HCT116 (cell line): Measurements from ENCODE around the gene SLC6A2. TPM values are rescaled to one million over a fixed set of nuclear protein-coding genes. Genes with fewer than 3 reads are reported as not detected.

ENCODE experiments used
- ATAC-seq: fragments of 200-7000 bp; cut with Tn5 transposase; 2 replicates; pipeline ENCODE4 v1.9.1; 2020; ENCODE audit warnings: mild to moderate bottlenecking, moderate library complexity
- BruUV-seq: library from RNA; stranded (reverse); fragments of 400-500 nt; replicated peaks from 2 replicates; lab custom pipeline; 2021; lab: Mats Ljungman, UMichigan
- CTCF ChIA-PET: fragments of 300-600 bp; sonication (Branson Sonifier 250); formaldehyde crosslinking; loops from one replicate; lab custom pipeline; 2021; ENCODE audit warnings: antibody characterized with exemption; lab: Charles Lee
- POLR2A ChIA-PET: fragments of 300-600, 350-600 bp; sonication (Branson Sonifier 250); formaldehyde crosslinking; loops from one replicate; lab custom pipeline; 2021; ENCODE audit warnings: antibody characterized with exemption; lab: Charles Lee
- RAD21 ChIA-PET, 2 experiments: fragments of 300-600 bp; sonication (Branson Sonifier 250); formaldehyde crosslinking; loops; one replicate each; lab custom pipeline; 2023; ENCODE audit warnings: low total read pairs in 2 of 2; ENCODE audit not compliant: uncharacterized antibody in 2 of 2, unreplicated experiment in 2 of 2, low non-redundant PET in 1 of 2; lab: Charles Lee
- DNase-seq: peaks from one replicate; pipeline ENCODE4 v3.0.0-alpha.2; 2010; ENCODE audit warnings: low read depth, low spot score
- H2AFZ ChIP-seq: fragments of 200-600 bp; shearing (Covaris generic), sonication (generic); 2 replicates; pipeline ENCODE4 v1.6.1; 2017; ENCODE audit warnings: low read depth, mixed run types, mixed read lengths, antibody characterized with exemption, low read length; ENCODE audit not compliant: poor library complexity, severe bottlenecking
- H3K27ac ChIP-seq: 2 replicates; pipeline ENCODE4 v1.5.1; 2012; ENCODE audit warnings: low read depth, low read length
- H3K27me3 ChIP-seq: fragments of 200-600 bp; sonication (generic); 2 replicates; pipeline ENCODE4 v1.6.1; 2016; ENCODE audit warnings: mixed run types, low read length, mixed read lengths; ENCODE audit not compliant: insufficient read depth
- H3K36me3 ChIP-seq, 2 experiments: fragments of 200-500 bp in 1 of 2; fragments of 200-600 bp in 1 of 2; sonication (Bioruptor generic) in 1 of 2; sonication (generic) in 1 of 2; 2 replicates each; pipeline versions ENCODE4 v1.5.1 to v1.6.1; 2014 to 2016; ENCODE audit warnings: low read length in 2 of 2, inconsistent platforms in 1 of 2, mixed read lengths in 1 of 2, mixed run types in 1 of 2; ENCODE audit not compliant: insufficient read depth in 2 of 2, control insufficient read depth in 1 of 2
- H3K4me1 ChIP-seq, 2 experiments: fragments of 200-600 bp in 1 of 2; sonication (generic) in 1 of 2; 2 replicates each; pipeline versions ENCODE4 v1.5.1 to v1.6.1; 2012 to 2017; ENCODE audit warnings: low read length in 2 of 2, inconsistent platforms in 1 of 2, mild to moderate bottlenecking in 1 of 2, mixed read lengths in 1 of 2, mixed run types in 1 of 2, moderate library complexity in 1 of 2; ENCODE audit not compliant: insufficient read depth in 2 of 2, control insufficient read depth in 1 of 2
- H3K4me2 ChIP-seq: fragments of 200-600 bp; sonication (generic); 2 replicates; pipeline ENCODE4 v1.6.1; 2017; ENCODE audit warnings: mixed run types, low read length, mixed read lengths
- H3K4me3 ChIP-seq, 2 experiments: fragments of 200-600 bp in 1 of 2; sonication (generic) in 1 of 2; replicated peaks in 1 of 2; 2 replicates each; pipeline ENCODE4 v1.5.1; 2011 to 2016; ENCODE audit warnings: low read length in 2 of 2, control low read depth in 1 of 2, low read depth in 1 of 2, mild to moderate bottlenecking in 1 of 2, mixed read lengths in 1 of 2, mixed run types in 1 of 2
- H3K79me2 ChIP-seq: fragments of 200-600 bp; sonication (generic); 2 replicates; pipeline ENCODE4 v1.6.1; 2017; ENCODE audit warnings: mild to moderate bottlenecking, mixed run types, low read length, moderate library complexity, mixed read lengths; ENCODE audit not compliant: insufficient read depth
- H3K9ac ChIP-seq: fragments of 200-600 bp; sonication (generic); 2 replicates; pipeline ENCODE4 v1.6.1; 2016; ENCODE audit warnings: low read length, mixed read lengths
- H3K9me2 ChIP-seq: fragments of 200-600 bp; sonication (generic), shearing (Covaris generic); 2 replicates; pipeline ENCODE4 v1.6.1; 2017; ENCODE audit warnings: mixed run types, mild to moderate bottlenecking, moderate library complexity; ENCODE audit not compliant: insufficient read depth
- H3K9me3 ChIP-seq, 2 experiments: fragments of 200-500 bp in 1 of 2; fragments of 200-600 bp in 1 of 2; sonication (Bioruptor generic) in 1 of 2; sonication (generic) in 1 of 2; 2 replicates each; pipeline ENCODE4 v1.6.1; 2014 to 2017; ENCODE audit warnings: low read length in 2 of 2, mixed read lengths in 2 of 2, inconsistent platforms in 1 of 2, low read depth in 1 of 2, mild to moderate bottlenecking in 1 of 2, mixed run types in 1 of 2, moderate library complexity in 1 of 2; ENCODE audit not compliant: control insufficient read depth in 1 of 2, insufficient read depth in 1 of 2
- H4K20me1 ChIP-seq: fragments of 200-600 bp; sonication (generic), shearing (Covaris generic); 2 replicates; pipeline ENCODE4 v1.6.1; 2017; ENCODE audit warnings: mixed run types, mild to moderate bottlenecking, moderate library complexity; ENCODE audit not compliant: insufficient read depth
- CBX3 ChIP-seq: IDR thresholded peaks from 2 replicates; pipeline ENCODE4 v1.6.1; 2012; ENCODE audit warnings: low read depth
- CEBPB ChIP-seq: IDR thresholded peaks from 2 replicates; pipeline ENCODE4 v1.6.1; 2012; ENCODE audit warnings: low read depth
- EGR1 ChIP-seq: IDR thresholded peaks from 2 replicates; pipeline ENCODE4 v1.6.1; 2012; ENCODE audit warnings: low read depth
- ELF1 ChIP-seq: IDR thresholded peaks from 2 replicates; pipeline ENCODE4 v1.6.1; 2012; ENCODE audit warnings: low read depth, borderline replicate concordance
- EZH2phosphoT487 ChIP-seq: fragments of 200-600 bp; IDR thresholded peaks from 2 replicates; pipeline ENCODE4 v1.6.1; 2018; ENCODE audit warnings: antibody characterized with exemption, borderline replicate concordance
- FOSL1 ChIP-seq: IDR thresholded peaks from 2 replicates; pipeline ENCODE4 v1.6.1; 2012; ENCODE audit warnings: low read depth
- JUND ChIP-seq: IDR thresholded peaks from 2 replicates; pipeline ENCODE4 v1.6.1; 2012
- POLR2A ChIP-seq: IDR thresholded peaks from 2 replicates; pipeline ENCODE4 v1.7.0; 2011; ENCODE audit warnings: borderline replicate concordance; ENCODE audit not compliant: insufficient read depth, insufficient read length; ENCODE audit errors: extremely low read depth
- SIN3A ChIP-seq: IDR thresholded peaks from 2 replicates; pipeline ENCODE4 v1.6.1; 2012; ENCODE audit warnings: low read depth
- SP1 ChIP-seq: IDR thresholded peaks from 2 replicates; pipeline ENCODE4 v1.6.1; 2012; ENCODE audit warnings: low read depth
- SRF ChIP-seq: IDR thresholded peaks from 2 replicates; pipeline ENCODE4 v1.6.1; 2012; ENCODE audit warnings: low read depth
- TCF7L2 ChIP-seq: IDR thresholded peaks from 2 replicates; pipeline ENCODE4 v1.7.0; 2011; ENCODE audit warnings: borderline replicate concordance, inconsistent platforms; ENCODE audit not compliant: insufficient read depth, insufficient read length; ENCODE audit errors: extremely low read depth
- YY1 ChIP-seq: IDR thresholded peaks from 2 replicates; pipeline ENCODE4 v1.6.1; 2011; ENCODE audit warnings: low read length, low read depth, moderate library complexity, mild to moderate bottlenecking; ENCODE audit not compliant: insufficient replicate concordance; ENCODE audit errors: extremely low read depth
- ZNF274 ChIP-seq: fragments of 200-500 bp; sonication (Bioruptor generic); IDR thresholded peaks from 2 replicates; pipeline ENCODE4 v1.6.1; 2014; ENCODE audit warnings: mild to moderate bottlenecking, low read depth, low read length, inconsistent platforms
- intact Hi-C: fragments of 100-400 bp; cut with micrococcal nuclease; formaldehyde crosslinking; loops from 2 replicates; pipeline ENCODE4 v1.10.0; 2022
- total RNA-seq: library from RNA; stranded (reverse); gene quantifications from one replicate; pipeline ENCODE4 v1.2.1, GENCODE V29; 2021; ENCODE audit not compliant: unreplicated experiment
- TF ChIP-seq, protein P1 (sequence below), 3 experiments: fragments of 200-600 bp in 1 of 3; sonication (generic) in 1 of 3; IDR thresholded peaks in 2 of 3; conservative IDR thresholded peaks in 1 of 3; 2 replicates each; pipeline ENCODE4 v1.5.1; 2012 to 2017; ENCODE audit warnings: low read depth in 2 of 3, low read length in 2 of 3, antibody characterized with exemption in 1 of 3, borderline replicate concordance in 1 of 3, control low read depth in 1 of 3, mild to moderate bottlenecking in 1 of 3, mixed read lengths in 1 of 3, mixed run types in 1 of 3, moderate library complexity in 1 of 3; ENCODE audit not compliant: insufficient read depth in 1 of 3
- TF ChIP-seq, protein P2 (sequence below): IDR thresholded peaks from 2 replicates; pipeline ENCODE4 v1.6.1; 2012
- TF ChIP-seq, protein P3 (sequence below): IDR thresholded peaks from 2 replicates; pipeline ENCODE4 v1.6.1; 2012

The SLC6A2 gene
- total RNA-seq, 1 experiment from 2014 or later: not detected

DNA sequence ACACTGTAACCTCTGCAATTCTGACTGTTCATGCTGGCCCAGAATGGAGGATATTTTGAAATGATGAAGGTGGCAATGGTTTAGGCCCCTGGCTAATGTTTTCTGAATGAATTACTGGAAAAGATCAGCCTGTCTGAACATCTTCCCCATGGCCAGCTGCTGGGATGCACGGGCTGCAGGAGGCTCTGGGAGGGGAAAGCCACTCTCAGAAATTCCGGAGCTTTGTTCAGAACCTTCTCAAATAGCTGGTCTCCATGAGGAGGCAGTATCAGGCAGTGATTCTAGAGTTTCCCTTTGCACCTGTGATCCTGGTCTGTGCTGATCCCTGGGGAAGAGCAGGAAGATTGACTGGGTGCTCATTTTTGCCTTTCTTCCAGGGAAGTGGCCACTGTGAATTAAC lies 5.0 kb downstream of the SLC6A2 start:
- H2AFZ ChIP-seq: no peak overlapping the region
- H3K36me3 ChIP-seq: no peaks in the 10 kb centered on the region
- ChIA-PET CTCF (interaction anchor here (1.0 kb wide), 1 partner anchor 41 kb away, joined by 3 read pairs; no protein-coding TSS in a partner anchor), RAD21 (no interaction called here), POLR2A (no interaction called here)
- no peak for DNase-seq
- H3K4me2 ChIP-seq: no peak overlapping the region
- H3K79me2 ChIP-seq: no peaks in the 10 kb centered on the region
- H3K27me3 ChIP-seq: peaks cover 39% of the 10 kb centered on the region
- TF ChIP-seq, protein P1, sequence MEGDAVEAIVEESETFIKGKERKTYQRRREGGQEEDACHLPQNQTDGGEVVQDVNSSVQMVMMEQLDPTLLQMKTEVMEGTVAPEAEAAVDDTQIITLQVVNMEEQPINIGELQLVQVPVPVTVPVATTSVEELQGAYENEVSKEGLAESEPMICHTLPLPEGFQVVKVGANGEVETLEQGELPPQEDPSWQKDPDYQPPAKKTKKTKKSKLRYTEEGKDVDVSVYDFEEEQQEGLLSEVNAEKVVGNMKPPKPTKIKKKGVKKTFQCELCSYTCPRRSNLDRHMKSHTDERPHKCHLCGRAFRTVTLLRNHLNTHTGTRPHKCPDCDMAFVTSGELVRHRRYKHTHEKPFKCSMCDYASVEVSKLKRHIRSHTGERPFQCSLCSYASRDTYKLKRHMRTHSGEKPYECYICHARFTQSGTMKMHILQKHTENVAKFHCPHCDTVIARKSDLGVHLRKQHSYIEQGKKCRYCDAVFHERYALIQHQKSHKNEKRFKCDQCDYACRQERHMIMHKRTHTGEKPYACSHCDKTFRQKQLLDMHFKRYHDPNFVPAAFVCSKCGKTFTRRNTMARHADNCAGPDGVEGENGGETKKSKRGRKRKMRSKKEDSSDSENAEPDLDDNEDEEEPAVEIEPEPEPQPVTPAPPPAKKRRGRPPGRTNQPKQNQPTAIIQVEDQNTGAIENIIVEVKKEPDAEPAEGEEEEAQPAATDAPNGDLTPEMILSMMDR (IDR thresholded peaks at IDR 0.05 in 2 of 3, conservative IDR thresholded peaks at IDR 0.05 in 1 of 3; ENCODE audit: borderline replicate concordance in 1 of 3, insufficient read depth in 1 of 3, low read depth in 2 of 3, low read length in 2 of 3): no peak
- TF ChIP-seq SIN3A: no peak
- no peak for TF ChIP-seq ELF1
- TF ChIP-seq FOSL1: no peak
- no peak for TF ChIP-seq EZH2phosphoT487
- TF ChIP-seq, protein P2, sequence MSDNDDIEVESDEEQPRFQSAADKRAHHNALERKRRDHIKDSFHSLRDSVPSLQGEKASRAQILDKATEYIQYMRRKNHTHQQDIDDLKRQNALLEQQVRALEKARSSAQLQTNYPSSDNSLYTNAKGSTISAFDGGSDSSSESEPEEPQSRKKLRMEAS: no peak
- TF ChIP-seq CEBPB: no peak
- TF ChIP-seq CBX3: no peak
- no peak for TF ChIP-seq JUND
- TF ChIP-seq SRF: no peak
- TF ChIP-seq EGR1: no peak
- TF ChIP-seq, protein P3, sequence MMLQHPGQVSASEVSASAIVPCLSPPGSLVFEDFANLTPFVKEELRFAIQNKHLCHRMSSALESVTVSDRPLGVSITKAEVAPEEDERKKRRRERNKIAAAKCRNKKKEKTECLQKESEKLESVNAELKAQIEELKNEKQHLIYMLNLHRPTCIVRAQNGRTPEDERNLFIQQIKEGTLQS: no peak
- no peak for TF ChIP-seq SP1
- no peak for TF ChIP-seq POLR2A
- no peak for TF ChIP-seq YY1
- TF ChIP-seq ZNF274: no peak
- TF ChIP-seq TCF7L2: no peak
- TF ChIP-seq, all 23 proteins: peak for 0
- no TSS peak for BruUV-seq
- no peaks in the 10 kb centered on the region for H3K4me1 ChIP-seq
- H4K20me1 ChIP-seq: no peaks in the 10 kb centered on the region
- no peak for ATAC-seq
- H3K4me3 ChIP-seq: no peak overlapping the region
- no peak overlapping the region for H3K9ac ChIP-seq
- intact Hi-C loops: no loop called here
- H3K27ac ChIP-seq: no peak overlapping the region
- no peaks in the 10 kb centered on the region for H3K9me2 ChIP-seq
- H3K9me3 ChIP-seq: no peaks in the 10 kb centered on the region
